ENCODE data around the gene OR10G8. TPM values are rescaled to one million over a fixed set of nuclear protein-coding genes. Genes with fewer than 3 reads are reported as not detected.

The OR10G8 gene
- total and polyA plus RNA-seq, 2 of the 4 experiments (the other 2 are of a cell fraction), result not detected

- POLR2A ChIA-PET (ENCODE audit: unreplicated experiment), result no interaction called here
- Histone ChIP-seq H2BK120ac (ENCODE audit: low read depth, low read length) (no peak within 1 kb of the TSS), H3K27me3 (ENCODE audit: control insufficient read depth, insufficient read depth, low read length) (no peaks in the 10 kb centered on the region), H4K91ac (ENCODE audit: insufficient read depth, low read depth, low read length) (no peak within 1 kb of the TSS), H3K14ac (replicated peaks; ENCODE audit: low read depth, low read length) (no peak within 1 kb of the TSS), H4K20me1 (ENCODE audit: insufficient read depth, low read length) (no peaks in the 10 kb centered on the region), H2BK20ac (ENCODE audit: low read depth, low read length) (no peak within 1 kb of the TSS), H2AK9ac (replicated peaks; ENCODE audit: low read depth, low read length, poor library complexity) (no peak within 1 kb of the TSS), H2BK15ac (ENCODE audit: low read depth, low read length) (no peak within 1 kb of the TSS), H2AFZ (replicated peaks; ENCODE audit: low read length, poor library complexity) (no peak within 1 kb of the TSS), H3K9me3 (ENCODE audit: control insufficient read depth, insufficient read depth, low read length) (peaks cover 9% of the 10 kb centered on the region), H3K9me1 (ENCODE audit: insufficient read depth, low read length) (no peaks in the 10 kb centered on the region), H3K23ac (ENCODE audit: low read depth, low read length) (no peak within 1 kb of the TSS), H4K8ac (ENCODE audit: low read depth in 2 of 2, low read length in 2 of 2) (no peak within 1 kb of the TSS), H3K4ac (ENCODE audit: low read depth, low read length) (no peak within 1 kb of the TSS), H3K79me1 (ENCODE audit: low read depth in 1 of 2, low read length in 2 of 2) (no peaks in the 10 kb centered on the region), H4K5ac (ENCODE audit: low read depth, low read length) (no peak within 1 kb of the TSS), H3K18ac (ENCODE audit: low read depth, low read length) (no peak within 1 kb of the TSS), H3K4me2 (ENCODE audit: low read depth, low read length) (no peak within 1 kb of the TSS), H3K56ac (ENCODE audit: extremely low read depth, insufficient read depth, low read length) (no peak within 1 kb of the TSS), H3K36me3 (ENCODE audit: control insufficient read depth, insufficient read depth, low read length) (no peaks in the 10 kb centered on the region), H3K9ac (ENCODE audit: low read depth, low read length) (no peak within 1 kb of the TSS), H2AK5ac (ENCODE audit: low read depth, low read length) (no peak within 1 kb of the TSS), H3K27ac (ENCODE audit: insufficient read depth, low read length) (no peak within 1 kb of the TSS), H3K4me3 (ENCODE audit: insufficient read depth, low read depth, low read length) (no peak within 1 kb of the TSS), H3K4me1 (ENCODE audit: control insufficient read depth, insufficient read depth, low read length) (no peaks in the 10 kb centered on the region), H2BK5ac (ENCODE audit: low read depth, low read length, poor library complexity, severe bottlenecking) (no peak within 1 kb of the TSS)
- BruUV-seq (replicated peaks), result no TSS peak
- dilution Hi-C loops (cut with HindIII; ENCODE audit: low sequenced_read_pairs, unreplicated experiment), result no loop called here
- CTCF ChIA-PET, result no interaction called here
- in situ Hi-C loops (cut with MboI; ENCODE audit: low sequenced_read_pairs), result no loop called here
- DNase-seq (no peak), ATAC-seq (ENCODE audit: low read depth) (no peak)
- intact Hi-C loops (cut with micrococcal nuclease), result no loop called here
- WGBS, 2 experiments (ENCODE audit: extremely low coverage in 2 of 2, insufficient read length in 1 of 2), result no CpG with 5 or more reads among the region's 1 CpG
- TF ChIP-seq CTCF (conservative IDR thresholded peaks at IDR 0.05; ENCODE audit: low read depth, low read length), result no peak
- TF ChIP-seq SMC3 (IDR thresholded peaks at IDR 0.05; ENCODE audit: low read depth, low read length), result no peak
- no peak for TF ChIP-seq FOS (IDR thresholded peaks at IDR 0.05; ENCODE audit: low read depth, low read length)
- TF ChIP-seq MAZ (IDR thresholded peaks at IDR 0.05; ENCODE audit: borderline replicate concordance, low read depth, low read length), result no peak
- TF ChIP-seq RFX5 (IDR thresholded peaks at IDR 0.05; ENCODE audit: low read depth, low read length), result no peak
- no peak for TF ChIP-seq USF2 (IDR thresholded peaks at IDR 0.05; ENCODE audit: low read depth, low read length)
Observed at GRCh38 chr11:123995119-123995518, 31.5 kb upstream of the OR10G8 start, which contains the start of gene OR10G6. OR10G6 (minus strand) TSS chr11:123995161; CDS start chr11:123995161, 0 bp downstream.
